Spleen (tissue), 11 donors: ENCODE measurements around the gene CTNNA2. TPM values are rescaled to one million over a fixed set of nuclear protein-coding genes. Genes with fewer than 3 reads are reported as not detected.

ENCODE experiments used
- DNase-seq: peaks from one replicate; pipeline ENCODE4 v3.0.0-alpha.2; 2020
- H3K27ac ChIP-seq, 8 donors: fragments of 200-600 bp; sonication (generic) in 7 of 8; 1 replicate in 4 of 8; 2 replicates in 4 of 8; pipeline versions ENCODE4 v1.5.0 to v1.8.0; 2016 to 2021; ENCODE audit warnings: inconsistent platforms in 4 of 8, mild to moderate bottlenecking in 4 of 8, moderate library complexity in 1 of 8
- H3K27me3 ChIP-seq, 7 donors: fragments of 200-600 bp; sonication (generic) in 6 of 7; replicated peaks in 1 of 7; 1 replicate in 4 of 7; 2 replicates in 3 of 7; pipeline versions ENCODE4 v1.5.0 to v1.8.0; 2016 to 2021; ENCODE audit warnings: inconsistent platforms in 3 of 7, mild to moderate bottlenecking in 1 of 7
- H3K36me3 ChIP-seq, 6 donors: fragments of 200-600 bp; sonication (generic) in 5 of 6; 1 replicate in 4 of 6; 2 replicates in 2 of 6; pipeline versions ENCODE4 v1.5.0 to v1.8.0; 2016 to 2021; ENCODE audit warnings: inconsistent platforms in 2 of 6
- H3K4me1 ChIP-seq, 6 donors: fragments of 200-600 bp; sonication (generic) in 5 of 6; 1 replicate in 3 of 6; 2 replicates in 3 of 6; pipeline versions ENCODE4 v1.5.0 to v1.8.0; 2016 to 2021; ENCODE audit warnings: inconsistent platforms in 3 of 6
- H3K4me3 ChIP-seq, 8 donors: fragments of 200-600 bp; sonication (generic) in 7 of 8; 1 replicate in 4 of 8; 2 replicates in 4 of 8; pipeline versions ENCODE4 v1.5.0 to v1.8.0; 2016 to 2021; ENCODE audit warnings: inconsistent platforms in 4 of 8, mild to moderate bottlenecking in 4 of 8, moderate library complexity in 2 of 8
- H3K9me3 ChIP-seq, 8 donors: fragments of 200-600 bp; sonication (generic) in 7 of 8; 1 replicate in 4 of 8; 2 replicates in 4 of 8; pipeline versions ENCODE4 v1.5.0 to v1.8.0; 2016 to 2021; ENCODE audit warnings: inconsistent platforms in 4 of 8
- CTCF ChIP-seq, 11 experiments: fragments of 200-600 bp in 7 of 11; fragments of 450-650 bp in 4 of 11; sonication (generic) in 4 of 11; IDR thresholded peaks in 8 of 11; conservative IDR thresholded peaks in 3 of 11; 1 replicate in 7 of 11; 2 replicates in 4 of 11; pipeline versions ENCODE4 v1.4.0 to v1.8.0; 2016 to 2021; ENCODE audit warnings: antibody characterized with exemption in 11 of 11, inconsistent platforms in 4 of 11, mild to moderate bottlenecking in 1 of 11
- POLR2A ChIP-seq, 3 donors: fragments of 450-650 bp; IDR thresholded peaks; one replicate each; pipeline ENCODE4 v1.5.1; 2017; ENCODE audit warnings: antibody characterized with exemption in 3 of 3, mild to moderate bottlenecking in 1 of 3
- POLR2AphosphoS5 ChIP-seq, 3 donors: sonication (generic); formaldehyde crosslinking; IDR thresholded peaks; one replicate each; pipeline ENCODE4 v1.5.1; 2017; ENCODE audit warnings: antibody characterized with exemption in 3 of 3
- WGBS, 5 donors: extraction: QIAGEN DNeasy Blood & Tissue Kit in 3 of 5; methylation state at CpG; one replicate each; pipeline versions ENCODE4 v1.1.5 to v1.1.7; 2013 to 2018; 5-methylcytosine and 5-hydroxymethylcytosine counted together
- intact Hi-C: fragments of 100-400 bp; cut with DNase I; formaldehyde crosslinking; loops from one replicate; pipeline ENCODE4 v1.15.0; 2023; ENCODE audit warnings: low total_unique reads
- polyA plus RNA-seq, 3 donors: library from polyadenylated mRNA; stranded (reverse); fragments of 200-250 nt; gene quantifications; one replicate each; pipeline ENCODE4 v1.2.1, GENCODE V29; 2013
- total RNA-seq, 7 donors: library from RNA; depleted of rRNA in 3 of 7; stranded (reverse); fragments of >200 nt in 3 of 7; fragmentation: NEBNext Ultra II Directional in 4 of 7; extraction: Animal tissue kit (Norgen Biotek cat#: 25700) in 4 of 7; gene quantifications; one replicate each; pipeline versions ENCODE4 v1.1.0 to v1.2.1, GENCODE V29; 2016 to 2021
- donor health status: healthy with polysubstance abuse.
- donor health status: DM: no; HTN: no; CAD: no; lungs with moderate emphysema.
- donor health status: DM: no; HTN: no; CAD: no.
- donor health status: Bipolar disorder and iron deficiency.
- donor health status: healthy.
- donor health status: DM: no; HTN: no; CAD: no.
- donor health status: DM: yes; HTN: yes; CAD: no.

The CTNNA2 gene
- total and polyA plus RNA-seq, 10 donors = not detected

- TF ChIP-seq POLR2AphosphoS5 (IDR thresholded peaks at IDR 0.05) (no peak), POLR2A (IDR thresholded peaks at IDR 0.05) (no peak), CTCF (IDR thresholded peaks at IDR 0.05 in 8 of 11, conservative IDR thresholded peaks at IDR 0.05 in 3 of 11) (no peak)
- Histone ChIP-seq H3K27me3 (no peaks in the 10 kb centered on the region), H3K4me1 (no peaks in the 10 kb centered on the region), H3K36me3 (no peaks in the 10 kb centered on the region), H3K27ac (no peak overlapping the region), H3K4me3 (no peak overlapping the region), H3K9me3 (peaks cover 0 to 5% (median 0%) of the 10 kb centered on the region in 8 donors)
- DNase-seq = no peak
- intact Hi-C loops = no loop called here
- 78 to 100% (median 92%) methylated on average over 1 of the region's 1 CpG for WGBS, 5 donors
Measured at GRCh38 chr2:80395251-80395650, 882.4 kb downstream of the CTNNA2 start.

DNA sequence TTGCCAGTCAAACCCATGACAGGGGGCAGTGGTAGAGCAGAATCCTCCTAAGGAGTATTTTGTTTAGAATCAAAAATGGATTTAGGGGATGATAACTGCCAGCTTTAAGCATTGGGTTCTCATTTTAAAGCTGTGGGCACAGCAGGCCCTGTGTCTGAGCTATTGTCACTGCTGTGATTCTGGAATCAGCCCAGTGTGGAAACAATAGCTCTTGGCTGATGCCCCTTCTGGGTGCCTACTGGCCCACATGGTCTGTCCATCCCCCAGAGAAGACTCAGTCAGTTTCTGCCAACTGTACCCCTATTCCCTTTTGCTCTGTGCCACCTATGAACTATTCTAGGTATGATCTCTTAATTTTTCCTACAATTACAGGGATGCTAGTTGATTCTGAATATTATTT, 883.4 kb downstream of the CTNNA2 start:
- no peaks in the 10 kb centered on the region for H3K27me3 ChIP-seq
- H3K9me3 ChIP-seq = peaks cover 0 to 5% (median 0%) of the 10 kb centered on the region in 8 donors
- intact Hi-C loops = no loop called here
- TF ChIP-seq CTCF (IDR thresholded peaks at IDR 0.05 in 8 of 11, conservative IDR thresholded peaks at IDR 0.05 in 3 of 11) (no peak), POLR2AphosphoS5 (IDR thresholded peaks at IDR 0.05) (no peak), POLR2A (IDR thresholded peaks at IDR 0.05) (no peak)
- no peaks in the 10 kb centered on the region for H3K36me3 ChIP-seq
- H3K4me3 ChIP-seq = no peak overlapping the region
- no peak for DNase-seq
- H3K4me1 ChIP-seq = no peaks in the 10 kb centered on the region
- H3K27ac ChIP-seq = no peak overlapping the region

DNA sequence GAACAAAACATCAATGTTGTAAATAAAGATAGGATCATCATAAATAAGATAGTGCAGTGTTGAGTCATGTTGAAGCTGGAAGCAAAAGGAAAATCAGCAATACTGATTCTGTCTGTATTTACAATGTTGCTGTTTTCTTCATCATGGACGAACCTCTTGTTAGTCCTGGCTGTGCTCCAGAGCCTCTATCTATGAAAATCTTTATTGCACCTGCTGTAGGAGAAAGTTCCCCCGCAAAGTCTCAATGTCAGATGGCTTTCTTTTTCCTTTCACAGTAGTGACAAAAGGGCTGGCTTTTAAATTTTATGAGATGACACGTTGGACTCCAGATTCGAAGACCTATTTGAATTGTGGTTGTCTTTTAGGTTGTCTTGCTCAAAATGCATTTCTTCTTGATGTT, 890.2 kb downstream of the CTNNA2 start:
- Histone ChIP-seq H3K27me3 (no peaks in the 10 kb centered on the region), H3K27ac (no peak overlapping the region), H3K4me3 (no peak overlapping the region), H3K36me3 (no peaks in the 10 kb centered on the region), H3K9me3 (peaks cover 0 to 8% (median 0%) of the 10 kb centered on the region in 8 donors), H3K4me1 (no peaks in the 10 kb centered on the region)
- WGBS, 5 donors = 63 to 79% (median 65%) methylated on average over 4 of the region's 4 CpGs
- no peak for DNase-seq
- intact Hi-C loops = no loop called here
- no peak for TF ChIP-seq POLR2AphosphoS5 (IDR thresholded peaks at IDR 0.05)
- TF ChIP-seq POLR2A (IDR thresholded peaks at IDR 0.05) = no peak
- TF ChIP-seq CTCF (IDR thresholded peaks at IDR 0.05 in 8 of 11, conservative IDR thresholded peaks at IDR 0.05 in 3 of 11) = no peak

GRCh38 chr2:80407377-80407776, 894.5 kb downstream of the CTNNA2 start:
- intact Hi-C loops = no loop called here
- no peaks in the 10 kb centered on the region for H3K36me3 ChIP-seq

More at GRCh38 chr2:80407377-80407776, 894.5 kb downstream of the CTNNA2 start:
- WGBS, 5 donors = 84 to 94% (median 91%) methylated on average over 4 of the region's 4 CpGs
- no peak for TF ChIP-seq POLR2A (IDR thresholded peaks at IDR 0.05)
- no peak for TF ChIP-seq POLR2AphosphoS5 (IDR thresholded peaks at IDR 0.05)
- no peak for TF ChIP-seq CTCF (IDR thresholded peaks at IDR 0.05 in 8 of 11, conservative IDR thresholded peaks at IDR 0.05 in 3 of 11)
- H3K27ac ChIP-seq = no peak overlapping the region
- H3K4me1 ChIP-seq = no peaks in the 10 kb centered on the region
- H3K27me3 ChIP-seq = no peaks in the 10 kb centered on the region
- no peak for DNase-seq
- H3K9me3 ChIP-seq = peaks cover 0 to 8% (median 0%) of the 10 kb centered on the region in 8 donors
- H3K4me3 ChIP-seq = no peak overlapping the region
